Measurements from ENCODE around the gene NAV1. TPM values are rescaled to one million over a fixed set of nuclear protein-coding genes. Genes with fewer than 3 reads are reported as not detected.

Gene NAV1
- total and polyA plus RNA-seq, 2 donors (not counting 3 experiments of a cell fraction or from before 2014, with no cell fraction given) = 19.9 to 138 TPM

- Histone ChIP-seq H3K4me3 (replicated peaks in 1 of 3; ENCODE audit: insufficient read depth in 1 of 3, low read depth in 1 of 3, low read length in 3 of 3) (no peak overlapping the region), H3K9me3 (replicated peaks; ENCODE audit: control insufficient read depth, insufficient read depth, low read length) (no peaks in the 10 kb centered on the region), H3K4me1 (ENCODE audit: control insufficient read depth, extremely low read depth, insufficient read depth, low read length) (peaks cover 60% of the 10 kb centered on the region), H3K9ac (replicated peaks; ENCODE audit: extremely low read depth, insufficient read depth, low read length) (no peak overlapping the region), H3K27ac (ENCODE audit: insufficient read depth, low read depth, low read length) (no peak overlapping the region), H3K36me3 (ENCODE audit: control insufficient read depth in 2 of 2, extremely low read depth in 1 of 2, insufficient read depth in 2 of 2, low read length in 2 of 2) (peaks cover 5 to 9% of the 10 kb centered on the region in 2 experiments), H4K20me1 (replicated peaks; ENCODE audit: control insufficient read depth, extremely low read depth, insufficient read depth, low read length) (no peaks in the 10 kb centered on the region), H3K9me1 (replicated peaks; ENCODE audit: control insufficient read depth, extremely low read depth, insufficient read depth, low read length) (no peaks in the 10 kb centered on the region), H3K4me2 (ENCODE audit: insufficient read depth, low read length) (no peak overlapping the region), H2AFZ (ENCODE audit: low read depth, low read length) (no peak overlapping the region), H3K79me2 (ENCODE audit: control insufficient read depth, insufficient read depth, low read length) (peaks cover 86% of the 10 kb centered on the region), H3K27me3 (ENCODE audit: control insufficient read depth in 2 of 2, insufficient read depth in 2 of 2, low read length in 2 of 2) (no peaks in the 10 kb centered on the region)
- dilution Hi-C loops (cut with MboI; ENCODE audit: extremely low pct_ligation_motif_present, low sequenced_read_pairs) = no loop called here
- ChIA-PET CTCF (interaction anchor here (1.6 to 28.3 kb wide), 3 partner anchors 7 to 23 kb away, joined by 3 to 1317 read pairs (median 1317); partner anchors contain the start of gene CSRP1), POLR2A (interaction anchor here (0.6 to 2.0 kb wide), 2 partner anchors 30 to 41 kb away, joined by 3 to 6 read pairs; partner anchors contain the start of gene PHLDA3)
- no peak for DNase-seq (ENCODE audit: low read depth, low spot score)
- intact Hi-C loops (cut with micrococcal nuclease) = no loop called here
- TF ChIP-seq POLR2AphosphoS5 (IDR thresholded peaks at IDR 0.05; ENCODE audit: insufficient read depth, low read depth, low read length) (no peak), GATA2 (IDR thresholded peaks at IDR 0.05; ENCODE audit: insufficient read depth, insufficient read length, low read depth, low read length) (no peak), EZH2 (IDR thresholded peaks at IDR 0.05; ENCODE audit: borderline replicate concordance, low read depth, low read length, severe bottlenecking) (no peak), POLR2A (IDR thresholded peaks at IDR 0.05; ENCODE audit: low read depth, low read length) (no peak), JUN (IDR thresholded peaks at IDR 0.05; ENCODE audit: borderline replicate concordance, insufficient read depth, insufficient read length, low read depth) (no peak), MAX (IDR thresholded peaks at IDR 0.05; ENCODE audit: insufficient read depth, insufficient read length) (no peak), CTCF (IDR thresholded peaks at IDR 0.05; ENCODE audit: extremely low read depth in 1 of 2, insufficient read depth in 1 of 2, low read depth in 1 of 2, low read length in 2 of 2) (no peak), FOS (IDR thresholded peaks at IDR 0.05; ENCODE audit: borderline replicate concordance, insufficient read depth, low read length) (no peak), MYC (IDR thresholded peaks at IDR 0.05; ENCODE audit: low read depth, low read length) (no peak)
- FAIRE-seq = peak; percentile 4
- no TSS peak for BruUV-seq (replicated peaks)
Measured at GRCh38 chr1:201498621-201499020, 40.3 kb upstream of the NAV1 start.
